Measurements from ENCODE around the gene GP1BB. TPM values are rescaled to one million over a fixed set of nuclear protein-coding genes. Genes with fewer than 3 reads are reported as not detected.

GP1BB gene
- total RNA-seq, 1 donor: 11.0 TPM

DNA sequence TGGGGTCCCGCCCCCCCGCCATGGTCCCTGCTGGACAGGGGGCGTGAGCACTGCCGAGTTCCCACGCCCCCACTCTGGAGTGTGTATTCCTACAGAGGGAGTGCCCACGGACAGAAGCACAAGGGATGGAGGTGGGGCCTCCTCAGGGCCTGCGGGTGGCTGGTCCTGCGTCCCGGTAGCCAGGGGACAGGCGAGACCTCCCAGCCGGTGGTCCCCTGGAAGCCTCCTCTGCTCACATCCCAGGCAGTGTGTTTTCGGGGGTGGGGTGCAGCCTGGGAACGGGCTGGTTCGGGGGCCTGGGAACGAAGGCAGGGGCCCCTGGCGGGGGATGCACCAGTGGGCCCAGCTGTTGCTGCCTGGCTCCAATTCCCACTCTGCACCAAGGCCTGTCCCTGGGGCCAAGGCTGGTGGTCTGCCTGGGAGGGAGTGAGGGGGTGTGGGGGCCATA, 16.1 kb downstream of the GP1BB start:
- no peak for DNase-seq (ENCODE audit: low read depth in 2 of 3, low spot score in 2 of 3)

DNA sequence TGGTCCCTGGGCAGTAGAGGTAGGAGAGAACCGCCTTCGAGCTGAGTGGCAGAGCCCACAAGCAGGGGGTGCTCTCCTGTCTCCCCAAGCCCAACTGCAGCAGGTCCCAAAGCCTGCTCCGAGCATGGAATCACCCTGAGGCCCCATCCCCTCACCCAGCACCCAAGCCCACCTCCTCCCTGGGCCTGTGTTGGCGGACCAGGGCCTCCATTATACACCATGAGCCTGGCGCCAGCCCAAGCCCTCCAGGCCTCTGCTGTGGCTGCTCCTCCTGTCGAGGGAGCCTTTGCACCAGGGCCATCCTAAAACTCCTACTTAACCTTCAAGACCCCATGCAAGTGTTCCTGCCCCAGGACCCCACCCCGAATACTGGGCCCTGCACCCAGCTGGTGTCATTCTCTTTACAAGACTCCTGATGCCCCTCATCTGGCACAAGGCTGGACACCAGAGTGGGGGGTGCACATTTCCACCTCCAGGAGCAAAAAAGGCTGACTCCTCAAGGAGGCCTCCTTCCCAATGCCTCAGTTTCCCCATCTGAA, 16.6 kb downstream of the GP1BB start:
- DNase-seq (ENCODE audit: low read depth in 2 of 3, low spot score in 2 of 3): no peak

DNA sequence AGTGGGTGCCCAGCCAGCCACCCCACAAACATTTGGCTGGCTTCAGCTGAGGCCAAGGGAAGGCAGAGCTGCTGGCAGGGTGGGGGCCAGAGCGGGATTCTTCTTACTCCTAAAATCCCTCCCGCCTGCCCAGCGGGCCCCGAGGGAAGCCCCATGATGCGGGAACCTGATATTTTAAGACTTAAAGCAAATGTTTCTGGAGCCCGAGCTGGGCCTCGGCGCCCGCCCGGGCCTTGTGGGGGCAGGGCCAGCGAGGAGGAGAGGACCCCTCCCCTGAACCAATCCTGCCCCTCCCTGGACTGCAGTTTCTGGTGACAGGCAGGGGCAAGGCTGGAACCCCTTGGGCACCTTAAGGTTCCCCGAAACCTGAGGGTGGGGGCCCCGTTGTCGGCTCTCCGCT, 17.2 kb downstream of the GP1BB start:
- DNase-seq (ENCODE audit: low read depth in 2 of 3, low spot score in 2 of 3): no peak

DNA sequence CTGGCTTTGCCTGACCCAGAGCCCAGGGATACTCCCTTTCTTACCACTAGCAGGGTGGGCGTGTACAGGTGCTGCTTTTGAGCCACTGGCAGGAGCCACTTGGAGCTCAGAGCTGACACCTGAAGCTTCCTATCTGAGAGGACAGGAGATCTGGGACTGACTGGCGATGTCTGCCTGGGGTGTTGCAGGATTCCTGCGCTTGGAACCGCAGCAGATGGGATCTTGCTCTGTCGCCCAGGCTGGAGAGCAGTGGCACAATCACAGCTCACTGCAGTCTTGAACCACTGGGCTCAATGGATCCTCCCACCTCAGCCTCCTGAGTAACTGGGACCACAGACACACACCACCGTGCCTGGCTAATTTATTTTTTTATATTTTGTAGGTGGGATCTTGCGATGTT, 17.7 kb downstream of the GP1BB start:
- DNase-seq (ENCODE audit: low read depth in 2 of 3, low spot score in 2 of 3): no peak

DNA sequence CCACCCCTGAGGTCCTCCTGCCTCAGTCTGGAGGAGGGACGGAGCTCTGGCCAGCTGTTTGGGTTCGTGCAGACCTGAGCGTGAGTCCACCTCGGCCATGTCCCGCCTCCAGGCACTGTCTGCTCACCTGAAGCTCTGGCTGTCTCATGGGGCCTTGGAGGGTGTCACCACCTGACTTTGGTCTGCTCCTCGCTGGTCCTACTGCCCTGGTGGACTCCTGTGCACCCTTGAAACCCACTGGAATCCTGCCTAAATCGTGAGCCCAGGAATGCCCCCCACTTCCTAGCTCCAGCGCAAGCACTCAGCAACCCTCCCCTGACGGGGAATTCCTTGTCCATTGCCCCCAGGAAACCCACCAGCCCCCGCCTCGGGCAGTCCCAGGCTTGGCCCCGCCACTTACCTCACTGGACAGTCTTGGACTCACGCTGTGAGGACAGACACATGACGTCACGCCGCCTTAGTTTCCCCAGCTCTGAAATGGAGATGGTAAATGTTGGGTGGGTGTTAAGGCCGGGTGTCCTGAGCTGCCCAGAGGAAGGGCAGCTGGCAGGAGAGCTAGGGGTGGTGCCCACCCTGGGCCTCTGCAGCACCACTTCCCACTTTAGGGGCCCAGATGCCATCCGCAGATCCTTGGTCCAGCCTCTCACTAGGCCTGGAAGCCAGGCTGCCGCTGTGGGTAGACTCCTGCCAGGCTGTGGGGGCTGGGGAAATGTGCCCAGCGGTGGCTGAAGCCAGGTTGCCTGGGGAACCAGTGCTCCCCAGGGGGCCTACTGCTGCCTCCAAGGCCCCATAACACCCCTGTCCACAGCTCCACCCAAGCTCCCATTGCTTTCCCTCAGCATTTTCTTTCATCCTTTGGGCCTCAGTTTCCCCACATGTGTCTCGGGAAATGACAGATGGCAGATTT, 19.1 kb downstream of the GP1BB start:
- no peak for DNase-seq (ENCODE audit: low read depth in 2 of 3, low spot score in 2 of 3)

DNA sequence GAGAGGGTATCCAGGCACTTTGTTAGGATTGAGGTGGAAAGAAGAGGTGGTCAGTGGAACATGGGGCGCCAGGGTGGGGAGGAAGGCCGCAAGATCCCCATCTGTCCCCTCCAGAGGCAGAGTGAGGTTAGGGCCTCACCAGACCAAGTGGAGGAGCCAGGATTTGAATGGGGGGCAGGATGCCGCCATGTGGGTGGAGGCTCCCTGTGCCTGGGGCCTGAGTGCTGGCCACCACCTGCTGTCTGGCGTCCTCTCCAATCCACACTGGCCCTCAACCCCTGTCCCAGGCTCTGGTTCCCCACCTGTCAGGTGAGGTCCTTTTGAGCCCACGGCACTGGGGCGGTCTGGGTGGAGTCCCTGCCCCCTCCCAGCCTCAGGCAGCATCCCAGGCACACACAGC, 19.7 kb downstream of the GP1BB start:
- no peak for DNase-seq (ENCODE audit: low read depth in 2 of 3, low spot score in 2 of 3)

DNA sequence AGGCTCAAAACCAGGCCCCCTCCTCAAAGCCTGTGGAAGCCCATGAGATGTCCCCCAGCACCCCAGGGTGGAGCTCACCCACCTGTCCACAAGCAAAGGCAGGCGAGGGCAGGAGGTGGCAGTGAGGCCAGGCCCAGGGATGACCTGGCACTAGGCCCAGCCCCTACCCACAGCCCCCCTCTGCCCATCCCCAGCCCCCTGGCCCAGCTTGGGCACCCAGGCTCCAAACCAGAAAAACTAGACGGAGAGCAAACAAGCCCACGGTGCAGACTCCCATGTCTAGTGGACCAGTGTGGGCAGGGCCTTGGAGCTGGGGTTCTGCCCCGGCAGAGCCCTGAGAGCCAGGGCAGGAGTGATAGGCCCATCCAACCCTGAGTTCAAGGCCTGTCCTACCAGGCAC, 20.3 kb downstream of the GP1BB start:
- DNase-seq (ENCODE audit: low read depth in 2 of 3, low spot score in 2 of 3): no peak

DNA sequence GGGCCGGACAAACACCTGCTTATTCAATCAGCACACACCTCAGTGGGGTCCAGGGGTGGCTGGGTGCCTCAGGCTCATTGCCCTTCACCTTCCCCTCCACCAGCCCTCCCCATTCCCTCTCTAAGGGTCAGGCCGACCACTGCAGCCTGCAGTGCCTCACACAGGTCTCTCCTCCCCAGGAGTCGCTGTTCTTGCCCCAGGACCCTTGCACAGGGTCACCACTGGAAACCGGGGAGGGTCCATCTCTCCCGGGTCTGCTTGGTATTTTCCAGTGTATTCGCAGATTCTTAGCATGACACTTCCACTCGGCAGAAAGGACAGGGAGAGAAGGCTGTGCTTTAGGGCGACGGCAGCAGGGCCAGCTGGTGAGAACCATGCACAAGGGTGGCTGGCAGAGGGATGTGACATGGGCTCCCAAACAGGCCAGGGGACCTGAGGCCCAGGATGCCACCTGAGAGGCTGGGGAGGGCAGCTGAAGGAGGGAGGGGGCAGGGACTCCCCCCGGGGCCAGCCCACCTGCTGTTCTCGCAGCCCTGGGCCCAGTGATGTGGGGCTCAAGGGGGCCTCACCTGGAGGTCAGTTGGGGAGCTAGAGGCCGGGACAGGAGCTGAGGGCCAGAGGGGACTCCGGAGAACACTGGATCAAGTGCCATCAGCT, 21.1 kb downstream of the GP1BB start:
- DNase-seq (ENCODE audit: low read depth in 2 of 3, low spot score in 2 of 3): no peak

DNA sequence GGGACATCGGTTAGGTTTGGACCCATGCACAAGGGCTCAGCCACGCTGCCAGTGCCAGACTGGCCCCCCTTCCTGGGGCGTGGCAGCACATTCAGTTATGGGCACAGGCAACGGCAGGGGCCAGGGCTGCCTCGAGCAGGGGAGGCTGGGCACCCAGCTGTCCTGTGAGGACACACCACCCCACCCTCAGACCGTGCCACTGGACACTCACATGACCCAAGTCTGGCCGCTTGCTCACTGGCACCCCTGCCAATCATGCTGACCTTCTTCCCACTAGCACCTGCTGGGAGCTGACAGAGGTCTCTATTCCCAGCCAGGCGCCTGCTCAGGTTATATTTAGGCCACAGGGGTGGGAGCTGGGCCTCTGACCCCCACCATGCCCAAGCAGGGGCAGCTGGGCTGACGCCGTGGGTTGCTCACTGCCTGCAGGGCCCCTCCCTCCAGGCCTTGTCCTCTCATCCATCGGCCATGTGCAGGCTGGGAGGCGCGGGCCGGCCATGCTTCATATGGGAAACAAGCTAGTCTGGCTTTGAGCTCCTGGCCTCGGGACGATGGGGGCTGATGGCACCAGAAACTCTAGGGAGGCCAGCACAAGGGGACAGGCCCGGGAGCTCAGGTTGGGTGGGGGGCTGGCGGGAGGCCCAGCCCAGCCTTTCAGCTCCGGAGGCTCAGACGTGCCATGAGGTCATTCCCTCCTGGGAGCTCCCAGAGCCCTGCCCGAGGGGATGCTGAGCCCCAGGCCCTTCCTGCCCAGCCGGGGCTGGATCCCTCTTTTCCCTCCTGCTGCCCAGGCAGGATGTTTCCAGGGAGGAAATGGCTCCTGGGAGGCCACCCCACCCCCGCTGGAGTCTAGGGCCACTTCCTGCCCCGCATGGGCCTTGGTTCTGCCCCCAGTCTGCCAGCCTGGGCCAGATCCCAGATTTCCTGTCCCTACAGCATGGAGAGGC, 22.1 kb downstream of the GP1BB start:
- no peak for DNase-seq (ENCODE audit: low read depth in 2 of 3, low spot score in 2 of 3)

DNA sequence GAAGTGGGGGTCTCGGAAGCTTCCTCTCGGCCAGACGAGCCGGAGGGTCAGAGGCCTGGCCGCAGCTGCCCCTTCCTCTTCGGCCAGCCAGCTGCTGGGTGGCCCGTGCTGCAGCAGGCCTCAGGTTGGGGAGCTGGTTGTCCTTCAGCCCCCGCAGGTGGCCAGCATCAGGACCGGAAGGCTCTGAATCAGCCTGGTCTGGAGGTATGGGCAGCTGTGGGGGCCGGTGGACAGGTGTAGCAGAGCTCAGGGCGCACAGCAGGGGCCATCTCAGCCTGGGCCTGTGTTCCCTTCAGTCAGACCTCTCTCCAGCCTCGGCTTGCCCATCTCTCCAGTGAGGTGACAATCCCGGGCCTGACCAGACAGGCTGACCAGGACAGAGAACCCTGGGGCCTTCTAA, 23.4 kb downstream of the GP1BB start:
- no peak for DNase-seq (ENCODE audit: low read depth in 2 of 3, low spot score in 2 of 3)

DNA sequence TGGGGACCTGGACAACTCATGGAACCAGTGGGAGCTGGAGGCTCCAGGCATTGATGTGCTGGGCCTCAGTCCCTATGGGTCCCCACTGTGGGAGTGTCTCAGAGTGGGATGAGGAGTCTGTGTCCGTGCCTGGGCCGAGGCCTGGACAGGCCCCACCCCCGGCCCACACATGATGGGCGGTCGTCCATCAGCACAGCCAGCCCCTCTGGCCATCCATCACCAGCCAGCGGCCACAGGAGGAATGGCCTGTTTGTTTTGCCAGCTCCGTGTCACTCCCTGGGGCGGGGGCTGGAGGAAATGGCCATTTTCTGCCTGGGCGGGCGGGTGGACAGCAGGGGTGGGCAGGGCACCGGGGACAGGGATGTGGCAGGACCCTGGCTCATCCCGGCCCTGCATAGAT, 24.2 kb downstream of the GP1BB start:
- no peak for DNase-seq (ENCODE audit: low read depth in 2 of 3, low spot score in 2 of 3)

DNA sequence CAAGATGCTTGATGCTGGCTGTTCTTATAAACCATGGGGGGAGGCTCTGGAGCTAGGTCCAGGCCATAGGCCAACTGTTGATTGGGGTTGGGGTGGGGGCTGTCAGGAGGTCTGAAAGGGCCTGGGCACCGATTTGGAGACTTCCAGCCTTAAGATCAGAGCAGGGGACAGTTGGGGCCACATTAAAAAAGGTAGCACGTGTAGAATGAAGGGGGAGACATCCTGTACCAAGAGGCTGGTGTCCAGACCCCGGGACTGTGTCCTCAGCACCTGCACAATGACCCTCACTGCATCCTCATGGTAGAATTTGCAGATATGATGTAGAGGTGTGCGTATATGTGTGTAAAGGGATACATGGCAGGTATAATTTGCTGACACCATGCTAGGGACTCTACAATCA, 24.8 kb downstream of the GP1BB start:
- no peak for DNase-seq (ENCODE audit: low read depth in 2 of 3, low spot score in 2 of 3)

DNA sequence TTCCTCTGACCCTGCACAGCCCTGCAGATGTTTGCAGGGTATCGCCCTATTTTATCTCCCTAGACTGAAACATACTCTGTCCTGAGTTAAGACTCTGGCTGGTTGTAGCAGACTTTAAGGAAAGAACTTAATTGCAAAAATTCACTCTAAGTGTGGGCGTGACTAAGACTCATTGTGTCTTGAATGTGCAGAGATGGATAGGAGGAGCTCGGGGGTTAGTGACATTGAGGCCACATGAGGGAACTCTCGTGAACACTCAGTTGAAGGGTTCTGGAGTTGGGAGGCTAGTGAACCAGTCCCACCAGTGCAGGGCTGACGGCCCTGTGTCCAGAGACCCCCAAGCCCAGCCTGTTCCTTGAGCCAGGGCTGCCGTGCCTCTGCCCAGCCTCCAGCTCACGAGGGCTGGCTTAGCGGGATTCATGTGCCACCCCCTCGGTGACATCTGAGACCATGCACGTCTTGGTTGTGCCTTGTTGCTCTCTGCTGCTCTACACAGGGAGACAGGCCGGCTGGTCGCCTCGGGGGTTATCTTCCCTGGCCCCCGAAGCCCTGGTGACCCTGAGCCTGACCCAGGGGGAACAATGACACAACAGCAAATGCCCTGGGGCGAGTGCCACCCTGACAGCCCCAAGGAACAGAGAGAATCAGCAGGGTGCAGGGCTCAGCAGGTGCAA, 25.8 kb downstream of the GP1BB start:
- DNase-seq (ENCODE audit: low read depth in 2 of 3, low spot score in 2 of 3): no peak

DNA sequence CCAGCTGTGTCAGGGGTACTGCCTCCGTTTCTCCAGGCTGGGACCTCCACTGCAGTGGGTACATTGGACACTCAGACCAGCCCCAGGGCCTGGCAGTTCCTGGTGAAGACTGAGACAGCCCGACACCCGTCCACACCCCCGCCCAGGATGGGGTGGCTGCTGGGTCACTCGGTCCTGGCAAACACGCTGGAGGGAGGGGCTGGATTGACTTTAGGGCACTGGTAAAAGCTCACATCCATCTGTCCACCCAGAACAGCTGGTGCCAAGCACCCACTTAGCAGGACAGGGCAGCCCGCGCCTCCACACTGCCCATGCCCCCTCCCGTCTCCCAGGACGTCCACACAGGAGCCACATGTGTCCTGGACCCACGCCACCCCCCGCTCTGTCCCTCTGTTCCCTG, 26.5 kb downstream of the GP1BB start:
- no peak for DNase-seq (ENCODE audit: low read depth in 2 of 3, low spot score in 2 of 3)

DNA sequence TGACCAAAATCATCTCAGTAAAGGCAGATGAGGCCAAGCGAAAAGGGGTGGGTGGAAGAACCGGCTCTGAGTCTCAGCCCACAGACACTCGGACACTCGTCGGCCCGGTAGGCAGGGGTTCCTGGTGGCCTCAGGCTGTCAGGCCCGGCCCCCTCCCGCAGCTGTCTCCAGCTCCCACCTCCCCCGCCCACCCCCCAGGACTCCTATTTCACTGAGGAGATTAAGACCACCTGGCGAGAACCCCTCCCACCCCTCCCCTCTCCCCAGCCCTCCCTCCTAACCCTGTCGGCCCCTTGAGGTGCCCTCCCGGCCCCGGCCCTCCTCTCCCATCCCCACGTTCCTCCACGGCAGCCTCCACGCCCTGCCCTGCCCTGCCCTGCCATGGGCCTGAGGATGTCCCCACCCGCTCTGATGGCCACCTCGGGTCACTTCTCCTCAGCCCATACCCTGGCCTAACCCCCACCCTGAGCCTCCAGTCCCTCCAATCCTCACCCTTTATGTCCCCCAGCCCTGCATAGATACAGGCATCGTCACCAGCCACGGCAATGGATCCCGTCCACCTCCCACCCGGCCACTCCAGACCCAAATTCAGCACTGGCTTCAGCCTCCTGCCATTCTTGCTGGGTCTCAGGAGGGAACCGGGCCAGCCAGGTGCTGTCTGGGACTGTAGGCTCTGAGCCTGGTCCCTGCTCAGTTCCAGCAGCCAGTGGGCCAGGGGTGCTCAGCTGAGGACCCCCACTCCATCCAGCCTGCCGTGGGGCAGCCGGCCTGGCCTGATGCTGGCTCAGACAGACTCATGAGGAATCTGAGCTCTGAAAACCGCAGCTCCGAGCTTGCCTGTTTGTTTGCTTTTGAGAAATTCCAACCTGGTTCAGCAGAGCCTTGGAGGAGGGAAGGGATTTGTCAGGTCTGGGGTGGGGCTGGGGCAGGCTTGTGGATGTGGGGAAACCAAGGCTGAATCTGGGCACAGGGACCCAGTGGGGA, 27.5 kb downstream of the GP1BB start:
- no peak for DNase-seq (ENCODE audit: low read depth in 2 of 3, low spot score in 2 of 3)

DNA sequence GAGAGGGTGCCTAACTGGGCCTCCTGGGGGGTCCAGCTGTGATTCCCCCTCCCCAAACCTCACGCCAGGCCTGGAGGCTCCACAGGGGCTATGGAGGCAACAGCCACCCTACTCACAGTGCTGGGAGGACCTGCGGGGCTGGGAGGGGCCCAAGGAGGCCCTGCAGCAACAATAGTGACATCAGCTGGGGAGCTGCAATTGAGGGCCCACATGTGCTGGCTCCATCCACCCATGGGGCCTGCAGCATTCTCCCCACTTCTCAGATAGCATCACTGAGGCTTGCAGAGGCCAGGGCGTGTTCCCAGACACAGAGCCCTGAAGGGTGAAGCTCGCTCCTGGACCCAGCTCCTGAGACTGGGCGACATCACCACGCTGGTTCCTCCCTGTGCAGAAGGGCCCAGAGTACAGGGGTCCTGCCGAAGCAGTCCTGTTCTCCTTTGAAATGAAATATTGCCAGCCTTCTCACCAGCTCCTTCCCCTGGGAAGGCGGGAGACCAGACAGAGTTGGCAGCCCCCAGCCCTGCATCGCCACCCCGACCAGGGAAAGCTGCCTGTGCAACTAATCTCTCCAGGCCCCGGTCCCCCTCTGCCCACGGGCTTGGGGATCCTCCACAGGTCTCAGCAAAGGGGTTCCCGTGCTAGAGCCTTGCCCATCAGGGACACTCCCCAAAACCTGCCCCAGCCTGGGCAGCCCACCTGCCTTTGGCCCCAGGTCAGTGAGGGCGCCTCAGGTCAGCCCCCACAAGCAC, 28.3 kb downstream of the GP1BB start:
- DNase-seq (ENCODE audit: low read depth in 2 of 3, low spot score in 2 of 3): no peak

DNA sequence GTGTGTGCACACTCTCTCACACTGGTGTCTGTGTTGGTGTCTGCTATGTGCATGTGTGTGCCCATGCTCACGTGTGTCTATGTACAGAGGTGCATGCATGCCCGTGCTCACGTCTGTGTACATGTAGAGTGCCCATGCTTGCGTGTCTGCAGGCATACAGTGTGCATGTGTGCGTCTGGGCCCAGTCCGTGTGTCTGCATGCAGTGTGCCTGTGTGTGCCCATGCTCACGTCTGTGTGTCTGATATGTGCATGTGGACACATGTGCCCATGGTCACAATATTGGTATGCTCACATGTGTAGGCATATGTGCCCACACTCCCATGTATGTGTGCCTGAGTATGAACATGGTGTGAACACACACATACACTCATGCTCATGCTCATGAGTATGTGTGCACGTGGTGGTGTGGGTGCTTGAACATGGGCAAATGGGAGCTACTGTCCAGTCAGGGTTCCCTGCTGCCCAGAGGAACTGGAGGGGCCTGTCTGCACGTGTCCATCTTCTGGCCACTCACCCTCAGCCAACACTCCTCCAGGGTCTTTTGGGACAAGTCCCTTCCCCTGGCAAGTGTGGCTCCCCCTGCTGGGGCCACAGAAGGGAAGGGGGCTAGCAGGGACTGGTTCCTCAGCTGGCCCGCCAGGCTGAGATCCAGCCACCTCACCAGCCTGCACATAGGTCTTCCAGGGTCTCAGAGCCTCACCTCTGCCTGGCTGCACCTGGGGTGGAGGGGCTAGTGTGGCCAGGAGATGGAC, 29.9 kb downstream of the GP1BB start:
- no peak for DNase-seq (ENCODE audit: low read depth in 2 of 3, low spot score in 2 of 3)

All from hematopoietic multipotent progenitor cell (in vitro differentiated cells).